Measurements from ENCODE around the gene TFDP2.
"Not testable (repeated sequence)": the region's sequence is repeated elsewhere in the genome, so short reads cannot be mapped to it uniquely, and the experiment has no call there.

TFDP2 gene

GRCh38 chr3:142013993-142014392, 135.4 kb downstream of the TFDP2 start:
- no peak for DNase-seq

GRCh38 chr3:142013326-142013980, 135.9 kb downstream of the TFDP2 start:
- DNase-seq: no peak

- no peak for DNase-seq
These were observed 140.3 kb downstream of the TFDP2 start for GRCh38 chr3:142009029-142009428.

DNA sequence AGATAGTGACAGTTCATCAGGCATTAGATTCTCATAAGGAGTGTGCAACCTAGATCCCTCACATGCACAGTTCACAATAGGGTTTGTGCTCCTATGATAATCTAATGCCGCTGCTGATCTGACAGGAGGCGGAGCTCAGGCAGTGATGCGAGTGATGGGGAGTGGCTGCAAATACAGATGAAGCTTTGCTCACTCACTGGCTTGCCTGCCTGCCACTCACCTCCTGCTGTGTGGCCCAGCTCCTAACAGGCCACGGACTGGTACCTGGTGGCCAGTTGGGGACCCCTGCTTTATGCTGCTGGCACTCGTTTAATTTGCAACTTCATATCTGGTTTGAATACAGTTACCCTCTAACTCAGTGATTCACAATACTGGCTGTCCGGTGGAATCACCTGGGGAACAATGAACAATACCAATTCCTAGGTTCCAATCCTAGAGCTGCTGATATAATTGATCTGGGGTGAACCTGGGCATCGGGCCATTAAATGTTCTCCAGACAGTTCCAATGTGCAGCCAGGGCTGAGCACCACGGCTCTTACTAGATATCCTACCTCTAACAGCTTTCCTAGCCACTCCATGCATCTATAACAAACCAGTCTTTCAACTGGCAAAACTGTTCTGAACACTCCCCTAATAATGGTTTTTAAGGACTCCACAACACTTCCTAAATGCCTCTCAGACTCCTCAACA, 141.5 kb downstream of the TFDP2 start:
- DNase-seq: no peak

DNA sequence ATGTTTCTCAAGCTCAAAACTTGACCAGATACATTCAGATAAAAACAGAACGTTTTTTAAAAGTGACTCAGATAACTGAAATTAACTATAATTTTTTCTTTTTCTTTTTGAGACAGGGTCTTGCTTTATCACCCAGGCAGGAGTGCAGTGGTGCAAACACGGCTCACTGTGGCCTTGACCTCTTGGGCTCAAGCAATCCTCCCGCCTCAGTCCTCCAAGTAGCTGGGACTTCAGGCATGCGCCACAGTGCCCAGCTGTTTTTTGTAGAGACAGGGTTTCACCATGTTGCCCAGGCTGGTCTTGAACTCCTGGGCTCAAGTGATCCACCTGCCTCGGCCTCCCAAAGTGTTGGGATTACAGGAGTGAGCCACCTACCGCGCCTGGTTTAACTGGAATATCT, 144.4 kb downstream of the TFDP2 start:
- DNase-seq: not testable (repeated sequence)

DNA sequence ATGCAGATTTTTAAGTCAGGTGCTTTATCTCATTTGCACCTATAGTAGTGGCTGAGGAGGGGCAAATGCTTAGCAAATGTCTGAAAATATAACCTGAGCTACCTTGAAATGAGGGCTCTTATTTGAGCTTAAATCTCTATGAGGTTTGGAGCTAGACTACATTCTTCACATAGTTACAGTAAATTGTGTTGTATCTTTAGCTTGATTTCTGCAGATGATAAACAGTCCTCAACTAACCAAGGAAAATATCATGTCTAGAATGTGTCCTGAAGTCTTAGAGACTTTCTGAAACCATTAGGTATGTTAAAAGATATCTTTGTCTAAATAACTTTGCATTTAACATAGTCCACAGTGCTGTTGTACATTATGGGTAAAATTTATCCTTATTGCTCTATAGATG, 145.3 kb downstream of the TFDP2 start:
- no peak for DNase-seq

- DNase-seq: no peak
These were observed 146.1 kb downstream of the TFDP2 start for GRCh38 chr3:142003291-142003690.

- DNase-seq: no peak
These were observed 148.9 kb downstream of the TFDP2 start for GRCh38 chr3:142000325-142000870.

DNA sequence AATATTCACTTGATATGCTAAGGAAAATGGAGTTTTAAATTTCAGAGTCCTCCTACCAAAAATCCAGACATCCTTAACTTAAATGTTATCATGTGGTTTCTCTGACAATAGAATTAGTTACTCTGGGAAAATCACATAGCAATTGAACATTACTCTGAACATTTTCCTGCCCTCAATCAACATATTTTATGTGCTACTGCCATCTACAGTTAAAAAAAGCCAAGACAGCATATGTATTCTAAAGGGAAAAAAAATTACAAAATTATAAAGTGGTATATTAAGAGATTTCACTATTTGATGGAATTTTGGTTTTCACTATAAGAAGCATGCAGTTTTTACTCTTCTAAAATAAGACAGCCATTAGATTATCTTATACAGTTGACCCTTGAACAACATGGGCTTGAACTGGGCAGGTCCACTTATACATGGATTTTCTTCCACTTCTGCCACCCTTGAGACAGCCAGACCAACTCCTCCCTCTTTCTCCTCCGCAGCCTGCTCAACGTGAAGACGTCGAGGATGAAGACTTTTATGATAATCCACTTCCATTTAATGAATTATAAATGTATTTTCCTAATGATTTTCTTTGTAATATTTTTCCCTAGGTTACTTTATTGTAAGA, 150.6 kb downstream of the TFDP2 start:
- DNase-seq: no peak

DNA sequence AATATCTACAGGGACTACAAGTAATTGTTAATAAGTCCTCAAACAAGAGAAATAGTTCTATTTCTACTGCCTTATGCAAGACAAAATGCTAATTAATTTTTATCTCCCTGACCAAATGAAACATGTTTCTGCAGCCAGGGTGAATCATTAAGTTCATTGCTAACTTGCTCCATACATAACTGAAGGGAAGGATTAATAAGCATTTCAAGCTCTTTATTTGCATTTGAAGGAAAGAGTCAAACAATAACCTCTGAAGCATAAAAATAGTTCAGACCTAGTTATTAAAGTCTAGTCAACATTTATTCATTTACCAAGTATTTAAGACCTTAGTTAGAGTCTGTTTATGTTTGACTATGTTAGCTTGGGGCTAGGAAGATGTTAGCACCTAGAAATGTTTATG, 152.9 kb downstream of the TFDP2 start:
- no peak for DNase-seq

DNA sequence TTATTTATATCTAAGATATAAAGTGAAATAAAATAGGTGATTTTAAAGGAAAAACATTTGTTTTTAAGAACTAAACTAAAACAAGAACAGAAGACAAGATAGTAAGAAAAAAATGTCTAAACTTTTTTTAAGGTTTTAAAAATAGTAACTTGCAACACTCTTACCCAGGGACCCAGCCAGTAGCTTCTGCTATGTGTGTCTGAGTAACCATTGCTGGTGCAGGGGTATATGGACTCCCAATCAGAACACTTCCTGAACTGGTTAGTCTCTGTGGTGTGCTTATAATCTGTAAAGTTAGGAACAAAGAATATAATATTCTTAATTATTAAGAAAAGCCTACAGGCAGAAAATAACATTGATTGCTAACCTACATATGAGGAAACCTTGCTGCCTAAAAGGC, 154.5 kb downstream of the TFDP2 start:
- no peak for DNase-seq

DNA sequence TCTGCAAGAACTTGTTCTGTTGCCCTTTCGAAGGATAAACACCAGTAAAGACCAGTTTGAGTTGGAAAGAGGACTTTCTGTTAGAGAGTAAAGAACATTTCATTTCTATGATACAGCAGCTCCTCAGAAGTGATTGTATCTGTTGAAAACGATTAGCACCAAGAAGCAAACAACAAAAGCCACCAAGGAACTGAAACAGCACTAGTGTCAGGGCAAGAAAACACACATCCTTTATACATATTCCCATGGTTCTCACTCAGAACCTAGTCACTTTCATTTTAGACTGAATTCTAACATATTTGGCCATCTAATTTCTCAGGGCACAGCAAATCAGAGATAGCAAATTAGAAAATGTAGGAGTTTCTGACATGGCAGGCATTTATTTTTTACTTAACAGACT, 156.8 kb downstream of the TFDP2 start:
- no peak for DNase-seq

GRCh38 chr3:141986548-141987107, 162.7 kb downstream of the TFDP2 start:
- no peak for DNase-seq

GRCh38 chr3:141981084-141981483, 168.3 kb downstream of the TFDP2 start:
- DNase-seq: no peak

DNA sequence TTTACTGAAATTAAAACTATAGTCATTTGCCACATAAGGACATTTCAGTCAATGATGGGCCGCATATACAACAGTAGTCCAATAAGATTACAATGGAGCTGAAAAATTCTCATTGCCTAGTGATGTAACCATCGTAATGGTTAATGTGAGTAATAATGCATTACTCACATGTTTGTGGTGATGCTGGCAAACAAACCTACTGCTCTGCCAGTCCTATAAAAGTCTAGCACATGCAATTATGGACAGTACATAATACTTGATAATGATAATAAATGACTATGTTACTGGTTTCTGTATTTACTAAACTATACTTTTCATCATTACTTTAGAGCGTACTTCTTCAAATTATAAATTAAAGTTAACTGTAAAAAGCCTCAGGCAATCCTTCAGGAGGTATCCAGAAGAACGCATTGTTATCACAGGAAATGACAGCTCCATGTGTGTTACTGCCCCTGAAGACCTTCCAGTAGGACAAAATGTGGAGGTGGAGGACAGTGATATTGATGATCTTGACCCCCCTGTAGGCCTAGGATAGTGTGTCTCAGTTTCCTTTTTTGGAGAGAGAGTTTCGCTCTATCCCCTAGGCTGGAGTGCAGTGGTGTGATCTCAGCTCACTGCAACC, 170.2 kb downstream of the TFDP2 start:
- DNase-seq: no peak

GRCh38 chr3:141974777-141975176, 174.6 kb downstream of the TFDP2 start:
- not testable (repeated sequence) for DNase-seq

GRCh38 chr3:141972399-141972798, 176.9 kb downstream of the TFDP2 start:
- no peak for DNase-seq

GRCh38 chr3:141971571-141971970, 177.8 kb downstream of the TFDP2 start:
- DNase-seq: no peak

- no peak for DNase-seq
These were observed 179.6 kb downstream of the TFDP2 start for GRCh38 chr3:141969711-141970110.

GRCh38 chr3:141965471-141965870, 183.9 kb downstream of the TFDP2 start:
- DNase-seq: no peak

- DNase-seq: no peak
These were observed 186.0 kb downstream of the TFDP2 start for GRCh38 chr3:141963301-141963700.

- DNase-seq: no peak
These were observed 188.6 kb downstream of the TFDP2 start for GRCh38 chr3:141960731-141961130.

Data from right hindlimb (tissue), 1 donor.